Upper lobe of left lung (tissue), 4 donors: Measurements from ENCODE around the gene EFCAB8.

Experiments
- POLR2A ChIP-seq, 4 donors: fragments of 450-650 bp; IDR thresholded peaks; one replicate each; pipeline ENCODE4 v1.5.1; 2016 to 2017; ENCODE audit warnings: antibody characterized with exemption in 4 of 4, mild to moderate bottlenecking in 2 of 4
- TF ChIP-seq, protein P1 (sequence below), 6 experiments: fragments of 450-650 bp in 4 of 6; fragments of 200-600 bp in 2 of 6; sonication (generic) in 2 of 6; IDR thresholded peaks; one replicate each; pipeline ENCODE4 v1.5.1; 2016 to 2019; ENCODE audit warnings: antibody characterized with exemption in 6 of 6

DNA sequence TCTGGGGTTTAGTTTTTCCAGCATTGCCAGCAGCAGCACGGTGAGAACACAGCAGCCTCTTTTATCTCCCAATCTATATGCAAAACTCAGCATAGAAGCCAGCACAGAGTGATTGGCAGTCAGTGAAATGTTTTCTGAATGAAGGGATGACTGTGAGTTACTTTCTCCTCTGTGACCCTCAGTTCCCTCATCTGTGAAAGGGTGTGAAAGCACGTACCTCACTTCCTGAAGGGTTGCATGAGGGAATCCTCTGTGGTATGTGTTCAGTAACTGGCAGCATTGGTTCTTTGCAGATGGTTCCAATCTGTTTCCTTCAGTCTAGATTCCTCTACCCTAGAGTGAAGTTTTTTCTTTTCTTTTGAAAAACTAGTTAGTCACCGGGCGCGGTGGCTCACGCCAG, 40.0 kb downstream of the EFCAB8 start:
- TF ChIP-seq, protein P1, sequence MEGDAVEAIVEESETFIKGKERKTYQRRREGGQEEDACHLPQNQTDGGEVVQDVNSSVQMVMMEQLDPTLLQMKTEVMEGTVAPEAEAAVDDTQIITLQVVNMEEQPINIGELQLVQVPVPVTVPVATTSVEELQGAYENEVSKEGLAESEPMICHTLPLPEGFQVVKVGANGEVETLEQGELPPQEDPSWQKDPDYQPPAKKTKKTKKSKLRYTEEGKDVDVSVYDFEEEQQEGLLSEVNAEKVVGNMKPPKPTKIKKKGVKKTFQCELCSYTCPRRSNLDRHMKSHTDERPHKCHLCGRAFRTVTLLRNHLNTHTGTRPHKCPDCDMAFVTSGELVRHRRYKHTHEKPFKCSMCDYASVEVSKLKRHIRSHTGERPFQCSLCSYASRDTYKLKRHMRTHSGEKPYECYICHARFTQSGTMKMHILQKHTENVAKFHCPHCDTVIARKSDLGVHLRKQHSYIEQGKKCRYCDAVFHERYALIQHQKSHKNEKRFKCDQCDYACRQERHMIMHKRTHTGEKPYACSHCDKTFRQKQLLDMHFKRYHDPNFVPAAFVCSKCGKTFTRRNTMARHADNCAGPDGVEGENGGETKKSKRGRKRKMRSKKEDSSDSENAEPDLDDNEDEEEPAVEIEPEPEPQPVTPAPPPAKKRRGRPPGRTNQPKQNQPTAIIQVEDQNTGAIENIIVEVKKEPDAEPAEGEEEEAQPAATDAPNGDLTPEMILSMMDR (IDR thresholded peaks at IDR 0.05): no peak
- no peak for TF ChIP-seq POLR2A (IDR thresholded peaks at IDR 0.05)
